Esophagus muscularis mucosa (tissue), 4 donors: ENCODE results near the gene DNAJC3. TPM values are rescaled to one million over a fixed set of nuclear protein-coding genes. Genes with fewer than 3 reads are reported as not detected.

Experiments
- DNase-seq: peaks from one replicate; pipeline ENCODE4 v3.0.0-alpha.2; 2017; ENCODE audit errors: extremely low spot score
- H3K27ac ChIP-seq, 4 donors: fragments of 200-600 bp; sonication (generic); replicated peaks in 1 of 4; 1 replicate in 3 of 4; 2 replicates in 1 of 4; pipeline ENCODE4 v1.5.1; 2016 to 2019; ENCODE audit warnings: mild to moderate bottlenecking in 1 of 4
- H3K27me3 ChIP-seq, 4 donors: fragments of 200-600 bp; sonication (generic); one replicate each; pipeline versions ENCODE4 v1.5.1 to v1.6.0; 2016 to 2019
- H3K36me3 ChIP-seq, 4 donors: fragments of 200-600 bp; sonication (generic); one replicate each; pipeline ENCODE4 v1.5.1; 2016 to 2019
- H3K4me1 ChIP-seq, 4 donors: fragments of 200-600 bp; sonication (generic); one replicate each; pipeline ENCODE4 v1.5.1; 2016 to 2019
- H3K4me3 ChIP-seq, 4 donors: fragments of 200-600 bp; sonication (generic); 1 replicate in 2 of 4; 2 replicates in 2 of 4; pipeline ENCODE4 v1.5.1; 2016 to 2019; ENCODE audit warnings: mild to moderate bottlenecking in 4 of 4, moderate library complexity in 1 of 4
- H3K9me3 ChIP-seq, 4 donors: fragments of 200-600 bp; sonication (generic); 1 replicate in 3 of 4; 2 replicates in 1 of 4; pipeline ENCODE4 v1.5.1; 2016 to 2019
- EP300 ChIP-seq: sonication (generic); formaldehyde crosslinking; IDR thresholded peaks from one replicate; pipeline ENCODE4 v1.6.1; 2017; ENCODE audit warnings: antibody characterized with exemption
- POLR2A ChIP-seq: fragments of 450-650 bp; IDR thresholded peaks from one replicate; pipeline ENCODE4 v1.6.1; 2017; ENCODE audit warnings: antibody characterized with exemption, moderate library complexity, mild to moderate bottlenecking, low read depth
- POLR2AphosphoS5 ChIP-seq, 2 donors: sonication (generic); formaldehyde crosslinking; IDR thresholded peaks; one replicate each; pipeline ENCODE4 v1.6.1; 2017; ENCODE audit warnings: antibody characterized with exemption in 2 of 2
- WGBS: methylation state at CpG from one replicate; pipeline ENCODE4 v1.1.5; 2018; 5-methylcytosine and 5-hydroxymethylcytosine counted together
- intact Hi-C: fragments of 100-400 bp; cut with DNase I; formaldehyde crosslinking; loops from one replicate; pipeline ENCODE4 v1.15.1; 2023
- total RNA-seq, 4 donors: library from RNA; depleted of rRNA; stranded (reverse); fragments of >200 nt; gene quantifications; one replicate each; pipeline versions ENCODE4 v1.1.0 to v1.2.1, GENCODE V29; 2016
- TF ChIP-seq, protein P1 (sequence below), 3 experiments: fragments of 200-600 bp in 2 of 3; fragments of 450-650 bp in 1 of 3; sonication (generic) in 2 of 3; IDR thresholded peaks; one replicate each; pipeline ENCODE4 v1.5.1; 2017 to 2019; ENCODE audit warnings: antibody characterized with exemption in 3 of 3, mild to moderate bottlenecking in 2 of 3, moderate library complexity in 1 of 3

DNAJC3 gene
- total RNA-seq, 4 donors from 2014 or later = 43.8 to 55.1 (median 48.9) TPM

DNA sequence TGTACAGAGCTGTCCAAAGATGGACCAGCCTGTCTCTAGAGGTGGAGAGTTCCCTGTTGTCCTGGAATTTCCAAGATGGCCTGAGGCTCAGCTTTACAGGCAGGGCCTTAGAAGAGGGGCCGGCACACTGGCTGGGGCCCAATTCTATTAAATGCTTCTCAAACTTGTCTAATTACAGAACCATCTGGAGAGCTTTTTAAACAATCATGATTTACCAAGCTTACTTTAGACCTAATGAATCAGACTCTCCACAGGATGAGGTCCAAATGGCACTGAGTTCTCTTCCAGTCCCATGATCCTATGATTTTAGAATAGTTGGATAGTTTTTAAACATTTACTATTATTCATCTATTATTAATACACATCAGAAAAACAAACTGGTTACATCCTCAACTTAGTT lies 123.5 kb downstream of the DNAJC3 start:
- peaks cover 0 to 14% (median 2%) of the 10 kb centered on the region in 4 donors for H3K36me3 ChIP-seq
- H3K27me3 ChIP-seq = no peaks in the 10 kb centered on the region
- no peak overlapping the region for H3K4me3 ChIP-seq
- intact Hi-C loops = no loop called here
- no peak for TF ChIP-seq POLR2A
- TF ChIP-seq, protein P1, sequence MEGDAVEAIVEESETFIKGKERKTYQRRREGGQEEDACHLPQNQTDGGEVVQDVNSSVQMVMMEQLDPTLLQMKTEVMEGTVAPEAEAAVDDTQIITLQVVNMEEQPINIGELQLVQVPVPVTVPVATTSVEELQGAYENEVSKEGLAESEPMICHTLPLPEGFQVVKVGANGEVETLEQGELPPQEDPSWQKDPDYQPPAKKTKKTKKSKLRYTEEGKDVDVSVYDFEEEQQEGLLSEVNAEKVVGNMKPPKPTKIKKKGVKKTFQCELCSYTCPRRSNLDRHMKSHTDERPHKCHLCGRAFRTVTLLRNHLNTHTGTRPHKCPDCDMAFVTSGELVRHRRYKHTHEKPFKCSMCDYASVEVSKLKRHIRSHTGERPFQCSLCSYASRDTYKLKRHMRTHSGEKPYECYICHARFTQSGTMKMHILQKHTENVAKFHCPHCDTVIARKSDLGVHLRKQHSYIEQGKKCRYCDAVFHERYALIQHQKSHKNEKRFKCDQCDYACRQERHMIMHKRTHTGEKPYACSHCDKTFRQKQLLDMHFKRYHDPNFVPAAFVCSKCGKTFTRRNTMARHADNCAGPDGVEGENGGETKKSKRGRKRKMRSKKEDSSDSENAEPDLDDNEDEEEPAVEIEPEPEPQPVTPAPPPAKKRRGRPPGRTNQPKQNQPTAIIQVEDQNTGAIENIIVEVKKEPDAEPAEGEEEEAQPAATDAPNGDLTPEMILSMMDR (IDR thresholded peaks at IDR 0.05) = no peak
- TF ChIP-seq POLR2AphosphoS5 (IDR thresholded peaks at IDR 0.05) = no peak
- no peak for TF ChIP-seq EP300
- WGBS = 80% methylated on average over 1 of the region's 1 CpG
- DNase-seq = no peak
- peaks cover 0 to 8% (median 2%) of the 10 kb centered on the region in 4 donors for H3K4me1 ChIP-seq
- no peak overlapping the region for H3K27ac ChIP-seq
- H3K9me3 ChIP-seq = peaks cover 0 to 5% (median 0%) of the 10 kb centered on the region in 4 donors

DNA sequence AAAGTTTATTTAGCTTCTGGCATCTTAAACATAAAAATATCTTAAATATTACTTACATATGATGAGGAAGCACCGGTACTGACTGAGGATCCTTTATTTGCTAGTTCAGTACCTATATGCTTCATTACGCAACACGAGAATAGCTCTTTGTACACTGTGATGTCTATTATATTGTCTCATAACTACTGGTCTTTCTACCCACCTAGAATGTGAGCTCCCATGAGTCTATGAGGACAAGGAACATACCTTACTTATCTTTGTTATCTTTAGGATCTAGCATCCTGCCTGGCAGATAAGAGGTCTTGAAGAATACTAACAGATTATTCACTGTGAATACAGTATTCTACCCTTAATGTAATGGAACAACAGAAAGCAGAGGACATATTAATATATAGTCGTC lies 124.9 kb downstream of the DNAJC3 start:
- Histone ChIP-seq H3K27me3 (no peaks in the 10 kb centered on the region), H3K4me1 (peaks cover 0 to 8% (median 2%) of the 10 kb centered on the region in 4 donors), H3K36me3 (peaks cover 0 to 3% (median under 1%) of the 10 kb centered on the region in 4 donors), H3K9me3 (peaks cover 0 to 11% (median 6%) of the 10 kb centered on the region in 4 donors), H3K4me3 (no peak overlapping the region), H3K27ac (no peak overlapping the region)
- 99% methylated on average over 4 of the region's 4 CpGs for WGBS
- intact Hi-C loops = no loop called here
- no peak for DNase-seq
- TF ChIP-seq EP300 (no peak), POLR2AphosphoS5 (IDR thresholded peaks at IDR 0.05) (no peak), POLR2A (no peak)
- TF ChIP-seq, protein P1 (IDR thresholded peaks at IDR 0.05) = no peak

DNA sequence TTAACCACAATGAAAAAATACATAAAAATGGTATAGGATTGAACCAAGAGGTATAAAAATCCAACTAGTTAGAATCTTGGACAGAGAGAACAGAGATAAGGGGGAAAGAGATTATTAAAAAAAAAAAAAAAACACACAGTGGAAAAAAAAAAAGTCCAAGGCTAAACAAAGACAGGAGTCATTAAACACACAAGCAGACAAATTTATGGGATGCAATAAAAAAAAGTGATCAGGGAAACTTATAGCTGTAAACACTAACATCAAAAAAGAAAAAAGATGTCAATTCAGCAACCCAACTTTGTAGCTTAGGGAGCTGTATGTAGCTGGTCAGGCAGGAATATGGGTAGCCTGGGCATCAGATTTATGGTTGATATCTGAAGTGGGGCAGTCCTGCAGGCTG lies 129.0 kb downstream of the DNAJC3 start:
- intact Hi-C loops = no loop called here
- DNase-seq = no peak
- no peak for TF ChIP-seq EP300
- no peak for TF ChIP-seq POLR2A
- TF ChIP-seq, protein P1 (IDR thresholded peaks at IDR 0.05) = no peak
- TF ChIP-seq POLR2AphosphoS5 (IDR thresholded peaks at IDR 0.05) = no peak
- no peaks in the 10 kb centered on the region for H3K27me3 ChIP-seq
- H3K4me1 ChIP-seq = peaks cover 0 to 4% (median 0%) of the 10 kb centered on the region in 4 donors
- no peak overlapping the region for H3K4me3 ChIP-seq
- H3K27ac ChIP-seq = no peak overlapping the region
- peaks cover 0 to 6% (median 0%) of the 10 kb centered on the region in 4 donors for H3K36me3 ChIP-seq
- peaks cover 0 to 17% (median 14%) of the 10 kb centered on the region in 4 donors for H3K9me3 ChIP-seq

DNA sequence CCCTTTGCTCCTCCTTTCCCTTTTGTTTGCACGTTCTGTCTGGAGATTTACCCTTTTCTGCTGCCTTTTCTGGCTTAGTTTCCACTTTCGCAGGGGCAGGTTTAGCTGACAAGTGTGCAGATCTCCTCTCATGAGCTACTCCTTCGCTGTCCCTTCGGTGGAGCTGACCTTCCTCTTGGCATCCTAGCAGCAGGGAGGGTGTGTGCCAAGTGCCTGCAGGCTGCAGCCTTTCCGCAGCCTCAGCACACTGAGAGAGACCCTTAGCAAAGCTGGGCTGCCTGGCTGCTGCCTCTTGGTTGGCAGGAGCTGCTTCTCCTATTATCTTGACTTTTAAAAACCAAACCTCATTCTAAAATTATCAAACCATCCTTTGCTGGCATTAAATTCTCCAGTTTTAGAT lies 132.5 kb downstream of the DNAJC3 start:
- no peaks in the 10 kb centered on the region for H3K4me1 ChIP-seq
- no peak overlapping the region for H3K27ac ChIP-seq
- H3K27me3 ChIP-seq = no peaks in the 10 kb centered on the region
- no peak for DNase-seq
- no peak overlapping the region for H3K4me3 ChIP-seq
- TF ChIP-seq, protein P1 (IDR thresholded peaks at IDR 0.05) = no peak
- TF ChIP-seq EP300 = no peak
- peaks cover 0 to 26% (median 23%) of the 10 kb centered on the region in 4 donors for H3K9me3 ChIP-seq
- intact Hi-C loops = no loop called here
- WGBS = 93% methylated on average over 5 of the region's 5 CpGs
- H3K36me3 ChIP-seq = peaks cover 0 to 20% (median 0%) of the 10 kb centered on the region in 4 donors

DNA sequence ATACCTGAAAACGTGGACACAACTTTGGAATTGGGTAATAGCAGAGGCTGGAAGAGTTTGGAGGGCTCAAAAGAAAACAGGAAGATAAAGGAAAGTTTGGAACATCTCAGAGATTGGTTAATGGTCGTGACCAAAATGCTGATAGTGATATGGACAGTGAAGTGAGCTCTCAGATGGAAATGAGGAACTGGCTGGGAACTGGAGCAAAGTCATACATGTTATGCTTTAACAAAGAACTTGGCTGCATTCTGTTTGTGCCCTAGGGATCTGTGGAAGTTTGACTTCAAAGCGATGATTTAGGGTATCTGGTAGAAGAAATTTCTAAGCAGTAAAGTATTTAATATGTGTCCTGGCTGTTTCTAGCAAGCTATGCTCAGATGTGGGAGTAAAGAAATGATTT lies 136.2 kb downstream of the DNAJC3 start:
- TF ChIP-seq, protein P1 (IDR thresholded peaks at IDR 0.05) = no peak
- no peaks in the 10 kb centered on the region for H3K27me3 ChIP-seq
- H3K27ac ChIP-seq = no peak overlapping the region
- intact Hi-C loops = no loop called here
- peaks cover 5 to 41% (median 6%) of the 10 kb centered on the region in 4 donors for H3K36me3 ChIP-seq
- WGBS = 95% methylated on average over 3 of the region's 3 CpGs
- H3K9me3 ChIP-seq = peaks cover 0 to 21% (median 14%) of the 10 kb centered on the region in 4 donors
- H3K4me3 ChIP-seq = no peak overlapping the region
- no peaks in the 10 kb centered on the region for H3K4me1 ChIP-seq
- DNase-seq = no peak
